ENCODE results near the gene METTL16. TPM values are rescaled to one million over a fixed set of nuclear protein-coding genes. Genes with fewer than 3 reads are reported as not detected.

The METTL16 gene
- total and polyA plus RNA-seq, 11 donors: 13.9 to 32.0 (median 24.3) TPM

DNA sequence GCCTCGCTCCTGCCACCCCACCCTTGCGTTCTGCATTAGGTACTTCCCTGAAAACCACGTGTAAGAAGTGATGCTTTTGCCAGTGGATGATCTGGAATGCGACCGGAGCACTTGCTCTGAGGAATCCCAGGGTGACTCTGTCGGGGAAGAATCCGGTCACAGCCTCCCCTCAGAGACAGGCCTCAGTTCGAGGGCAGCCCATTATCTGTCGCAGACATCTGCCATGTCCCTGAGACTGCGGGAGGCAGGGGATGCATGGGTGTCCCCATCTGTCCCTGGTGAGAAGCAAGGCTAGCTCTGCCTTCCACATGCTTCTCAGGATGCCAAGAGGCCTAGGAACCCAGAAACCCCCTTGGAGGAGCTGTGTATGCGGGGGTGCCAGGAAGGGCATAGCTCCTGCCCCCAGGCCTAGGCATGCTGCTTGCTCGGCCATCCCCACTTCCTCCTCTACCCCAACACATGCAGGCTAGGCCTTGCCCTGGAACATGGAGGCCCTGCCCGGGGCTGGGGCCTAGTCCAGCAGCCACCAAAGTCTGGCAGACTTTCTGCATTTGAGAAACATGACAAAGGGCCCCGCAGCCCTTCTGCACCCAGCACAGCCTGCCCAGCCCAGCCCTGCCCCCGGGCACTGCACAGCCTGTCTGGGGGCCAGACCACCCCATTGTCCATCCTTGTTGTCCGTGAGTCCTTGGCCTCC is 131.3 kb downstream of the METTL16 start:
- H3K27me3 ChIP-seq: no peaks in the 10 kb centered on the region
- H3K4me1 ChIP-seq: peaks cover 0 to 22% (median 7%) of the 10 kb centered on the region in 12 donors
- no peak overlapping the region for H3K4me3 ChIP-seq
- no peak overlapping the region for H3K27ac ChIP-seq
- DNase-seq (no peak), ATAC-seq (no peak)
- intact Hi-C loops (cut with DNase I): loop anchor here in 1 of 10 donors (10.0 kb wide), 1 partner anchor 304 kb away; no protein-coding TSS in a partner anchor
- no peaks in the 10 kb centered on the region for H3K9me3 ChIP-seq
- peaks cover 0 to 61% (median 49%) of the 10 kb centered on the region in 9 donors for H3K36me3 ChIP-seq
- TF ChIP-seq POLR2A (IDR thresholded peaks at IDR 0.05) (no peak), CTCF (IDR thresholded peaks at IDR 0.05) (no peak)
- 77 to 84% (median 80%) methylated on average over 9 to 16 of the region's 16 CpGs for WGBS, 4 donors

DNA sequence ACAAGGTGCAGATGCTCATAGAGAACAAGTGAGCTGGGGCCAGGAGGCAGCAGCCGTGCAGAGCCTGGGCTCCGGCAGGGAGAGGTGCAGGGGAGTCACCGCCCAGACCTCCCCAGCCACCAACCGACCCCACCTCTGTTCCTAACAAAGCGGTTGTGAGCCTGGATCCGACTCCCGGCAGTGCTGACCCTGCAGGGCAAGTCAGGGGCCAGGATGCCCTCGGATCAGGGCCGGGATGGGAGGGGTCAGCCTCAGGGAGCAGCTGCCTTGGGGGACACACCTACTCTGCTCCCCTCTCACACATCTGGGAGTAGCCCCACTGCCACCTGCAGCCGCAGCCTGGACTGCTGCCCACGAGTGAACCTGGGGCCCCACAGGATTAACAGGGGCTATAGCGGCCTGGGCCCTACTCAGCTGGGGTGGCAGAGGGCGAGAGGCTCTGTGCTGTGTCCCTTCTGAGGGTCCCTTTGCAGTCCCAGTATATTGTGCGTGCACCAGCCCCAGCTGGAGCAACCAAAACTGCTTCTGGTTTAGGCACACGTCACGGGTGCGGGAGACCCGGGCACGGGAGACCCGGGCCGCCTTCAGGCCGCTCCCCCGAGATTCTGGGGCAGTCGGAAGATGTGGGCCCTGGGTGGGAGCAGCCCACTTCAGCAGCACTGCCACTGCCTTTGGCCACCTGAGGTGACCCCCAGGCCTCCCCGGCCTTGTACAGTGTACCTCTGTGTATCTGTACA is 132.0 kb downstream of the METTL16 start:
- intact Hi-C loops (cut with DNase I): loop anchor here in 1 of 10 donors (10.0 kb wide), 1 partner anchor 305 kb away; no protein-coding TSS in a partner anchor
- Histone ChIP-seq H3K27me3 (no peaks in the 10 kb centered on the region), H3K4me1 (peaks cover 0 to 15% (median 7%) of the 10 kb centered on the region in 12 donors), H3K4me3 (no peak overlapping the region), H3K9me3 (no peaks in the 10 kb centered on the region), H3K36me3 (peaks cover 0 to 64% (median 56%) of the 10 kb centered on the region in 9 donors), H3K27ac (no peak overlapping the region)
- DNase-seq: no peak
- TF ChIP-seq POLR2A (IDR thresholded peaks at IDR 0.05) (no peak), CTCF (IDR thresholded peaks at IDR 0.05) (no peak)
- 83 to 91% (median 89%) methylated on average over 10 to 25 of the region's 25 CpGs for WGBS, 4 donors
- peak in 1 of 4 donors; percentile 7 for ATAC-seq

DNA sequence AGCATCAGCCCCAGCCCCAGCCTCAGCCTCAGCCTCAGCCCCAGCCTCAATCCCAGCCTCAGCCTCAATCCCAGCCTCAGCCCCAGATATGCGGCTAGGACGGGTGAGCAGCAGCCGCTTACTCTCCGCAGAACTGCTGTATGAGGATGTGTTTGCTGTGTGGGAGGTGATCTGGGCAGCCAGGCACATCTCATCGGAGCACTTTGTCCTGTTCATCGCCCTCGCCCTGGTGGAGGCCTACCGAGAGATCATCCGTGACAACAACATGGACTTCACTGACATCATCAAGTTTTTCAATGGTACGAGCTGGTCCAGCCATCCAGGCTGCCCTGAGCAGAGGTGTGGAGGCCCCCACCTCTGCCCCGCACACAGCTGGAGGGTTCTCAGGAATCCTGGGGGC is 132.8 kb downstream of the METTL16 start:
- no peak overlapping the region for H3K4me3 ChIP-seq
- no peaks in the 10 kb centered on the region for H3K9me3 ChIP-seq
- peaks cover 0 to 15% (median 7%) of the 10 kb centered on the region in 12 donors for H3K4me1 ChIP-seq
- ATAC-seq (no peak), DNase-seq (no peak)
- intact Hi-C loops (cut with DNase I): no loop called here
- no peaks in the 10 kb centered on the region for H3K27me3 ChIP-seq
- 87 to 92% (median 92%) methylated on average over 11 of the region's 11 CpGs for WGBS, 4 donors
- TF ChIP-seq CTCF (IDR thresholded peaks at IDR 0.05) (no peak), POLR2A (IDR thresholded peaks at IDR 0.05) (no peak)
- no peak overlapping the region for H3K27ac ChIP-seq
- peaks cover 0 to 71% (median 58%) of the 10 kb centered on the region in 9 donors for H3K36me3 ChIP-seq

- 81 to 93% (median 93%) methylated on average over 10 of the region's 10 CpGs for WGBS, 4 donors
- no peaks in the 10 kb centered on the region for H3K9me3 ChIP-seq
- no peak for DNase-seq
- H3K4me3 ChIP-seq: no peak overlapping the region
- intact Hi-C loops (cut with DNase I): no loop called here
- H3K4me1 ChIP-seq: peaks cover 0 to 7% (median 2%) of the 10 kb centered on the region in 12 donors
- no peak for ATAC-seq
- TF ChIP-seq CTCF (IDR thresholded peaks at IDR 0.05): no peak
- no peak for TF ChIP-seq POLR2A (IDR thresholded peaks at IDR 0.05)
- peaks cover 0 to 83% (median 66%) of the 10 kb centered on the region in 9 donors for H3K36me3 ChIP-seq
- no peak overlapping the region for H3K27ac ChIP-seq
- H3K27me3 ChIP-seq: no peaks in the 10 kb centered on the region
Observed at GRCh38 chr17:2377659-2378058, 134.0 kb downstream of the METTL16 start.

Data from heart left ventricle (tissue), 16 donors.